Tibial nerve (tissue), 4 donors: ENCODE data around the gene UBE2D1. TPM values are rescaled to one million over a fixed set of nuclear protein-coding genes. Genes with fewer than 3 reads are reported as not detected.

Experiments used
- DNase-seq, 2 donors: peaks; one replicate each; pipeline ENCODE4 v3.0.0-alpha.2; 2019; ENCODE audit warnings: low spot score in 2 of 2
- H3K27ac ChIP-seq, 4 donors: fragments of 200-600 bp; sonication (generic) in 3 of 4; one replicate each; pipeline ENCODE4 v1.5.1; 2017 to 2019; ENCODE audit warnings: mild to moderate bottlenecking in 1 of 4
- H3K27me3 ChIP-seq, 2 donors: fragments of 200-600 bp; sonication (generic) in 1 of 2; one replicate each; pipeline versions ENCODE4 v1.5.1 to v1.6.0; 2017 to 2019
- H3K36me3 ChIP-seq, 3 donors: fragments of 200-600 bp; sonication (generic); one replicate each; pipeline ENCODE4 v1.5.1; 2018 to 2019
- H3K4me1 ChIP-seq, 4 donors: fragments of 200-600 bp; sonication (generic) in 3 of 4; one replicate each; pipeline ENCODE4 v1.5.1; 2017 to 2019
- H3K4me3 ChIP-seq, 4 donors: fragments of 200-600 bp; sonication (generic) in 3 of 4; one replicate each; pipeline ENCODE4 v1.5.1; 2017 to 2019; ENCODE audit warnings: mild to moderate bottlenecking in 1 of 4, moderate library complexity in 1 of 4
- H3K9me3 ChIP-seq, 4 donors: fragments of 200-600 bp; sonication (generic) in 3 of 4; one replicate each; pipeline ENCODE4 v1.5.1; 2017 to 2019
- CTCF ChIP-seq, 5 experiments: fragments of 200-600 bp in 3 of 5; fragments of 450-650 bp in 2 of 5; sonication (generic) in 3 of 5; IDR thresholded peaks; one replicate each; pipeline ENCODE4 v1.5.1; 2016 to 2019; ENCODE audit warnings: antibody characterized with exemption in 5 of 5, mild to moderate bottlenecking in 3 of 5, moderate library complexity in 2 of 5
- EP300 ChIP-seq, 2 donors: sonication (generic); formaldehyde crosslinking; IDR thresholded peaks; one replicate each; pipeline ENCODE4 v1.6.1; 2017; ENCODE audit warnings: antibody characterized with exemption in 2 of 2, mild to moderate bottlenecking in 1 of 2
- POLR2A ChIP-seq, 2 donors: fragments of 450-650 bp; IDR thresholded peaks; one replicate each; pipeline ENCODE4 v1.6.1; 2017; ENCODE audit warnings: antibody characterized with exemption in 2 of 2, mild to moderate bottlenecking in 2 of 2, moderate library complexity in 2 of 2
- WGBS, 2 donors: methylation state at CpG; one replicate each; pipeline ENCODE4 v1.1.5; 2018; 5-methylcytosine and 5-hydroxymethylcytosine counted together
- total RNA-seq, 4 donors: library from RNA; depleted of rRNA; stranded (reverse); fragments of >200 nt; gene quantifications; one replicate each; pipeline ENCODE4 v1.1.0, GENCODE V29; 2016

The UBE2D1 gene
- total RNA-seq, 4 donors from 2014 or later, result 9.3 to 22.5 (median 12.9) TPM

GRCh38 chr10:58384999-58385783, 50.4 kb downstream of the UBE2D1 start, which contains the start of gene TFAM:
Gene TFAM (plus strand): TSS chr10:58385410. CDS start chr10:58385548, 138 bp downstream.
- 0 to 1% methylated on average over 44 to 56 of the region's 65 CpGs for WGBS, 2 donors
- TF ChIP-seq POLR2A (IDR thresholded peaks at IDR 0.05) (peak; percentile 45 to 77), EP300 (IDR thresholded peaks at IDR 0.05) (peak; percentile 71 to 92), CTCF (IDR thresholded peaks at IDR 0.05) (peak; percentile 7 to 83 (median 71))

DNA sequence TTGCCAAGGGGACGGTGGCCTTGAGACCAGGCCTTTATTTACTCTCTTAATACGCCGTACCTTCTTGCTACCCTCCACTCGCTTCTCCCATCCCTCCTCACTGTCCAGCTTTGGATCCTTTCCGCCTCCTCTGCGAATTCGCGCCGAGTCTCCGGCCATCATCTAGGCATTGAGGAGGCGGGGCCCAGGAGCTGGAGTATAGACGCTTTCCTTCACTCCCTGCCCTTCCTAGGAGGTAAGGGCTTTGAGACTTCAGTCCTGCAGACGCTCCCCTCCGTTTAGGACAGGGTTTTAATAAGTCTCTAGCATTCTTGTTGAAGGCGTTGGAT, 50.9 kb downstream of the UBE2D1 start:
- 0 to 1% methylated on average over 15 of the region's 15 CpGs for WGBS, 2 donors
- Histone ChIP-seq H3K27me3 (no peaks in the 10 kb centered on the region), H3K36me3 (peaks cover 0 to 27% (median 0%) of the 10 kb centered on the region in 3 donors), H3K4me3 (peak overlapping the region; percentile 74 to 94 (median 85)), H3K9me3 (no peaks in the 10 kb centered on the region), H3K27ac (peak overlapping the region; percentile 44 to 94 (median 93)), H3K4me1 (peaks cover 0 to 25% (median 7%) of the 10 kb centered on the region in 4 donors)
- TF ChIP-seq EP300 (IDR thresholded peaks at IDR 0.05) (no peak), CTCF (IDR thresholded peaks at IDR 0.05) (no peak), POLR2A (IDR thresholded peaks at IDR 0.05) (no peak)
- no peak for DNase-seq

More at GRCh38 chr10:58384999-58385783, 50.4 kb downstream of the UBE2D1 start, which contains the start of gene TFAM:
- peak within 1 kb of the TSS; percentile 74 to 94 (median 85) for H3K4me3 ChIP-seq
- peak within 1 kb of the TSS; percentile 44 to 94 (median 93) for H3K27ac ChIP-seq
- H3K36me3 ChIP-seq, result peaks cover 0 to 27% (median 0%) of the 10 kb centered on the region in 3 donors
- no peaks in the 10 kb centered on the region for H3K27me3 ChIP-seq
- peak; percentile 92 to 96 for DNase-seq
- H3K9me3 ChIP-seq, result no peaks in the 10 kb centered on the region
- H3K4me1 ChIP-seq, result peaks cover 0 to 25% (median 7%) of the 10 kb centered on the region in 4 donors

GRCh38 chr10:58389024-58389423, 54.2 kb downstream of the UBE2D1 start:
- Histone ChIP-seq H3K4me3 (no peak overlapping the region), H3K27me3 (no peaks in the 10 kb centered on the region), H3K9me3 (no peaks in the 10 kb centered on the region), H3K36me3 (peaks cover 0 to 48% (median 0%) of the 10 kb centered on the region in 3 donors), H3K4me1 (peaks cover 0 to 27% (median 8%) of the 10 kb centered on the region in 4 donors), H3K27ac (no peak overlapping the region)
- WGBS, 2 donors, result 93 to 96% methylated on average over 3 of the region's 3 CpGs
- DNase-seq, result no peak
- no peak for TF ChIP-seq POLR2A (IDR thresholded peaks at IDR 0.05)
- no peak for TF ChIP-seq CTCF (IDR thresholded peaks at IDR 0.05)
- no peak for TF ChIP-seq EP300 (IDR thresholded peaks at IDR 0.05)

- WGBS, 2 donors, result 76 to 78% methylated on average over 2 of the region's 2 CpGs
- H3K4me3 ChIP-seq, result no peak overlapping the region
- no peak overlapping the region for H3K27ac ChIP-seq
- DNase-seq, result no peak
- peaks cover 0 to 6% (median 1%) of the 10 kb centered on the region in 4 donors for H3K4me1 ChIP-seq
- H3K9me3 ChIP-seq, result no peaks in the 10 kb centered on the region
- no peaks in the 10 kb centered on the region for H3K27me3 ChIP-seq
- peaks cover 0 to 83% (median 11%) of the 10 kb centered on the region in 3 donors for H3K36me3 ChIP-seq
- TF ChIP-seq POLR2A (IDR thresholded peaks at IDR 0.05) (no peak), EP300 (IDR thresholded peaks at IDR 0.05) (no peak), CTCF (IDR thresholded peaks at IDR 0.05) (no peak)
Measured at GRCh38 chr10:58393317-58393716, 58.5 kb downstream of the UBE2D1 start.

DNA sequence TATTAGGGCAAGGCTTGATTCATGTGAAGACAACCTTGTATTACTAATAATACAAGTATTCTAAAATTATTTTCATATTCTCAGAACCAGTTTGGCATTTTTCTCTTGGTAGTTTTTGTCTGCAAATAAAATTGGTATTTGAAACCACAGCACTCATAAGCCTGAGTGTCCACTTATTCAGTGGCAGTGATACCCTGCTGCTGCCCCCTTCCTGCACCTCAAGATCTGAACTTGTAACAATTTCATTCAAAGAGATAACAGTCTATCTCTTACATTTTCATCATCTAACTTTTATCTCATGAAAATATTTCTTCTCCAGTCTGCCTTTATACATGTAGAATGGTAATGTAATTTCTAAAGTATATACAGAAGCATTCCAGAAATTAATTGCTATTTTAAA, 59.7 kb downstream of the UBE2D1 start:
- Histone ChIP-seq H3K36me3 (peaks cover 0 to 72% (median 11%) of the 10 kb centered on the region in 3 donors), H3K4me3 (no peak overlapping the region), H3K27ac (no peak overlapping the region), H3K4me1 (peaks cover 0 to 4% (median 1%) of the 10 kb centered on the region in 4 donors), H3K27me3 (no peaks in the 10 kb centered on the region), H3K9me3 (no peaks in the 10 kb centered on the region)
- DNase-seq, result no peak
- no peak for TF ChIP-seq CTCF (IDR thresholded peaks at IDR 0.05)
- no peak for TF ChIP-seq EP300 (IDR thresholded peaks at IDR 0.05)
- TF ChIP-seq POLR2A (IDR thresholded peaks at IDR 0.05), result no peak
